ENCODE results near the gene HDDC2. TPM values are rescaled to one million over a fixed set of nuclear protein-coding genes. Genes with fewer than 3 reads are reported as not detected.

HDDC2 gene
- total RNA-seq, 2 donors from 2014 or later: 36.8 to 42.5 TPM

DNA sequence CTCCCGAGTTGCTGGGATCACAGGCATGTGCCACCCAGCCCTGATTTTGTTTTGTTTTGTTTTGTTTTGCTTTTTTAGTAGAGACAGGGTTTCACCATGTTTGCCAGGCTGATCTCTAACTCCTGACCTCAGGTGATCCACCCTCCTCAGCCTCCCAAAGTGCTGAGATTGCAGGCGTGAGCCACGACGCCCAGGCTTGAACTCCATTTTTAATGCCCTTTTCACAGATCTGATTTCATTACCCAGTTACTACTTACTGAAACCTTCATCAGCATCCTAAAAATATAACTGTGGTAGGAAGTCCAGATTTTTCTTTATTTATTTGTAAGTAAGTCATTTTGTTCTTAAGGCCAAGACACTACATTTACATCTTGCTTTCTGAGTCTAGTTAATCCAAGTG lies 64.0 kb downstream of the HDDC2 start:
- Histone ChIP-seq H3K9me3 (no peaks in the 10 kb centered on the region), H3K4me3 (no peak overlapping the region), H3K27me3 (no peaks in the 10 kb centered on the region), H3K4me1 (peaks cover 15% of the 10 kb centered on the region), H3K36me3 (replicated peaks in 1 of 2; ENCODE audit: insufficient read depth in 1 of 2, low read depth in 2 of 2) (no peaks in the 10 kb centered on the region), H3K27ac (no peak overlapping the region)
- intact Hi-C loops (cut with DNase I): no loop called here
- DNase-seq (no peak), ATAC-seq (no peak)
- TF ChIP-seq POLR2A (IDR thresholded peaks at IDR 0.05): no peak
- TF ChIP-seq, protein P1, sequence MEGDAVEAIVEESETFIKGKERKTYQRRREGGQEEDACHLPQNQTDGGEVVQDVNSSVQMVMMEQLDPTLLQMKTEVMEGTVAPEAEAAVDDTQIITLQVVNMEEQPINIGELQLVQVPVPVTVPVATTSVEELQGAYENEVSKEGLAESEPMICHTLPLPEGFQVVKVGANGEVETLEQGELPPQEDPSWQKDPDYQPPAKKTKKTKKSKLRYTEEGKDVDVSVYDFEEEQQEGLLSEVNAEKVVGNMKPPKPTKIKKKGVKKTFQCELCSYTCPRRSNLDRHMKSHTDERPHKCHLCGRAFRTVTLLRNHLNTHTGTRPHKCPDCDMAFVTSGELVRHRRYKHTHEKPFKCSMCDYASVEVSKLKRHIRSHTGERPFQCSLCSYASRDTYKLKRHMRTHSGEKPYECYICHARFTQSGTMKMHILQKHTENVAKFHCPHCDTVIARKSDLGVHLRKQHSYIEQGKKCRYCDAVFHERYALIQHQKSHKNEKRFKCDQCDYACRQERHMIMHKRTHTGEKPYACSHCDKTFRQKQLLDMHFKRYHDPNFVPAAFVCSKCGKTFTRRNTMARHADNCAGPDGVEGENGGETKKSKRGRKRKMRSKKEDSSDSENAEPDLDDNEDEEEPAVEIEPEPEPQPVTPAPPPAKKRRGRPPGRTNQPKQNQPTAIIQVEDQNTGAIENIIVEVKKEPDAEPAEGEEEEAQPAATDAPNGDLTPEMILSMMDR (IDR thresholded peaks at IDR 0.05): no peak
- WGBS, 2 donors: 94 to 97% methylated on average over 4 of the region's 4 CpGs

DNA sequence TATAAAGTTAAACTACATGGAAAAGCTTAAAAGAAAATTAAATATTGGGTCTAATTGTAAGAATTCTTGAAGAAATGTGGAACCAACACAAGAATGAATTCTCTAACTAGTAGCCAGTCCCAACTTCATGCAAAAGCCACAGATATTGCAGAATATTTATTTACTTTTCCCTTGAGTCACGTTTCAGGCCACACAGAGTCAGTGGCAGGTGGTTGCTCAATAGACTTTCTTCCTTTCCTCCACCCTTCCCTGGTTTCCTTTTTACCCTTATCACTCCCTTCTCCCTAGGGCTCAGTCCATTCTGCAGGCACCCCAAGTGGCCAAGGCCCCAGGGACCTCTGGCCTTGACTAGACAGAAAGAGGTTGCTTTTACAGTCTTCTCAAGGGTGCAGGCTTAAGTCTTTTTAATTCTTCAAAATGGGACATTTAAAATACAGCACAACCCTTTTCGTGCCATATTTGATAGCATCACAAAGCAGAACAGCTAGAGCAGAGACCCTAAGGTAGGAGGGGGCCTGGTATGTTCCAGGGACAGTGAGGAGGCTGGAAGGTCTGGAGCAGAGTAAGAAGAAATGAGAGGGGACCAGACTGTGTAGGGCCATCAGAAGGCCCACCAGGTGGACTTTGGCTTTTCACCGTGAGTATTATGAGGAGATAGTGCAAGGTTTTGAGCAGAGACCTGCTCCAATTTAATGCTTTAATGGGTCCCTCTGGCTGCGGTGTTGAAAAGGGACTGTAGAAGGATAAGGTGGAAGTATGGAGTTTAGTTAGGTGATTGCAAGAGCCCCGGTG lies 65.0 kb downstream of the HDDC2 start:
- H3K4me3 ChIP-seq: no peak overlapping the region
- no peaks in the 10 kb centered on the region for H3K27me3 ChIP-seq
- no peak overlapping the region for H3K27ac ChIP-seq
- DNase-seq (no peak), ATAC-seq (peak; percentile 47)
- H3K9me3 ChIP-seq: no peaks in the 10 kb centered on the region
- intact Hi-C loops (cut with DNase I): no loop called here
- TF ChIP-seq, protein P1 (IDR thresholded peaks at IDR 0.05): no peak
- no peaks in the 10 kb centered on the region for H3K36me3 ChIP-seq (replicated peaks in 1 of 2; ENCODE audit: insufficient read depth in 1 of 2, low read depth in 2 of 2)
- H3K4me1 ChIP-seq: peaks cover 15% of the 10 kb centered on the region
- 70 to 74% methylated on average over 5 of the region's 5 CpGs for WGBS, 2 donors

DNA sequence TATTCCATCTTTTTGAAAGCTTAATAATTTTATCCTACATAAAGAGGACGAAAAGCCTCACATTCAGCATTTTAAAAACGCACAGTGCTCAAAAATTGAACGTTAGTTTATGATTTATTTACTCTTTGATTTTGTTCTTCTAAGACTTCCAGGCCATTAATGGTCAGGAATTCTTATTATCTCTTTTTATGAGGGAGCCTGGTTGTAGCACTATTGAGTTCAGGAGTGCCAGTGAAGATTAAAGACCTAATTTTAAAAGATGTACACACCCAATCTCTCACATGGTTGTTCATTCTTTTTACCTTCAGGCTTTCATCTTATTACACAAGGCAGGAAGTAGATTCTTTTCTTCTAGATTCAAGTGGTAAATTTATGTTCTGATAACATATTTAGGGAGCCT lies 68.6 kb downstream of the HDDC2 start:
- TF ChIP-seq, protein P1 (IDR thresholded peaks at IDR 0.05): no peak
- no peak for TF ChIP-seq POLR2A (IDR thresholded peaks at IDR 0.05)
- no peak overlapping the region for H3K4me3 ChIP-seq
- H3K4me1 ChIP-seq: peaks cover 15% of the 10 kb centered on the region
- intact Hi-C loops (cut with DNase I): no loop called here
- H3K36me3 ChIP-seq (replicated peaks in 1 of 2; ENCODE audit: insufficient read depth in 1 of 2, low read depth in 2 of 2): no peaks in the 10 kb centered on the region
- H3K9me3 ChIP-seq: no peaks in the 10 kb centered on the region
- ATAC-seq (no peak), DNase-seq (no peak)
- H3K27ac ChIP-seq: no peak overlapping the region
- H3K27me3 ChIP-seq: no peaks in the 10 kb centered on the region
- 69 to 72% methylated on average over 3 of the region's 3 CpGs for WGBS, 2 donors

DNA sequence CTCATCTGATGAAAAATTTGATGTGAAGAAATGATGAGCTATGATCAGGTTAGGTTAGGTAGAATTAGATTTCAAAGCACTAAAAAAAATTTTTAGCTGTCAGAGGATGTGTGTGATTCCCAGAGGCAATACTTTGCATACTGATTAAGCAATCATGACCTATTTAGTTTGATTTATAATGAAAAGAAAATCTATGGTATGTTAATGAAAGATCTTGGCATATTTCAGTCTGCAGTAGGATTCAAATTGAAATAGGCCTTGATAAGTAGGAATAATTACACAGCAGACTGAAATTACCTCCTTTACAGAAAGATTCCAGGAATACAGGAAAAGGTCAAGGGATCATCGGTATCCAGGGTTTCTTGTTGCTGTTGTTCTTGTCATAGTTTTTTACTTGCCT lies 69.3 kb downstream of the HDDC2 start:
- no peak for DNase-seq
- 73 to 77% methylated on average over 1 of the region's 1 CpG for WGBS, 2 donors

More for the DNA sequence above, 69.3 kb downstream of the HDDC2 start:
- Histone ChIP-seq H3K9me3 (no peaks in the 10 kb centered on the region), H3K36me3 (replicated peaks in 1 of 2; ENCODE audit: insufficient read depth in 1 of 2, low read depth in 2 of 2) (no peaks in the 10 kb centered on the region), H3K27ac (no peak overlapping the region), H3K27me3 (no peaks in the 10 kb centered on the region), H3K4me3 (no peak overlapping the region), H3K4me1 (peaks cover 15% of the 10 kb centered on the region)
- no peak for ATAC-seq
- no peak for TF ChIP-seq POLR2A (IDR thresholded peaks at IDR 0.05)
- TF ChIP-seq, protein P1 (IDR thresholded peaks at IDR 0.05): no peak
- intact Hi-C loops (cut with DNase I): no loop called here

Data from body of pancreas (tissue), 4 donors.